ENCODE results near the gene CCND3.

- TF ChIP-seq CTCF (IDR thresholded peaks at IDR 0.05) (no peak), POLR2A (IDR thresholded peaks at IDR 0.05) (no peak)
These were observed 47.0 kb downstream of the CCND3 start for GRCh38 chr6:41894366-41895299.
